GM18502 (cell line): ENCODE results near the gene UBR4.

Source experiments
- ATAC-seq: cut with Tn5 transposase; IDR thresholded peaks from one replicate; pipeline ENCODE4 v1.9.1; 2021; ENCODE audit warnings: mild to moderate bottlenecking; ENCODE audit not compliant: unreplicated experiment, poor library complexity

Gene UBR4

DNA sequence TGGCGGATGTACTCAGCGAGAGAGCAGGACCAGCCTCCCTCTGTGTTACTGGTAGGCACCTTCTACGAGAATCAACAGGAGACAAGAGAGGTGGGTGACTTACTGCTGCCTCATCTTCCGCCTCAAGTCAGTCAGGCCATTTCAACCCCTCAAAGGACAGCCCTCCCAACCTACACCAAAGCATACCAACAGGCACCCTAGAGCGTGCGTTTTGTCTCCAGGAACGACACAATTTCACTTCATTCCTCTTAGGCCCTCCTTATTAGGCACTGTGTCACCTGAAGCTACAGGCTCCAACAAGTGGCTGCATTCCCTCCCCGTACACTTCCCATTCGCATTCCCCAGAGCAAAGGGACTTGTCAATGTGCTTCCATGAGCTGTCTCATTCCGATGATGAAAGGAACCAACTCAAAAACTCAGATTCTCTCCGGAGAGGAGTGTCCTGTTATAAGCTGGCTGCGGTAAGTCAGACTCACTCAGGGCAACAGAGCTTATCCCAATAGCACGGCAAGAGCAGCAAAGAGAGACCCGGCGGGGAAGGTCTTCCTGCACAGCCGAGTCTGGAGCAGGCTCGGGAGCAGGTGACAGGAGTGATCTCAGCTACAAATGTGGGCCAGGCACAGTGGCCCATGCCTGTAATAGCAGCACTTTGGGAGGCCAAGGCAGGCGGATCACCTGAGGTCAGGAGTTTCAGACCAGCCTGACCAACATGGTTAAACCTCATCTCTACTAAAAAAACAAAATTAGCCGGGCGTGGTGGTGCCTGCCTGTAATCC lies 133.0 kb downstream of the UBR4 start:
- no peak for ATAC-seq

DNA sequence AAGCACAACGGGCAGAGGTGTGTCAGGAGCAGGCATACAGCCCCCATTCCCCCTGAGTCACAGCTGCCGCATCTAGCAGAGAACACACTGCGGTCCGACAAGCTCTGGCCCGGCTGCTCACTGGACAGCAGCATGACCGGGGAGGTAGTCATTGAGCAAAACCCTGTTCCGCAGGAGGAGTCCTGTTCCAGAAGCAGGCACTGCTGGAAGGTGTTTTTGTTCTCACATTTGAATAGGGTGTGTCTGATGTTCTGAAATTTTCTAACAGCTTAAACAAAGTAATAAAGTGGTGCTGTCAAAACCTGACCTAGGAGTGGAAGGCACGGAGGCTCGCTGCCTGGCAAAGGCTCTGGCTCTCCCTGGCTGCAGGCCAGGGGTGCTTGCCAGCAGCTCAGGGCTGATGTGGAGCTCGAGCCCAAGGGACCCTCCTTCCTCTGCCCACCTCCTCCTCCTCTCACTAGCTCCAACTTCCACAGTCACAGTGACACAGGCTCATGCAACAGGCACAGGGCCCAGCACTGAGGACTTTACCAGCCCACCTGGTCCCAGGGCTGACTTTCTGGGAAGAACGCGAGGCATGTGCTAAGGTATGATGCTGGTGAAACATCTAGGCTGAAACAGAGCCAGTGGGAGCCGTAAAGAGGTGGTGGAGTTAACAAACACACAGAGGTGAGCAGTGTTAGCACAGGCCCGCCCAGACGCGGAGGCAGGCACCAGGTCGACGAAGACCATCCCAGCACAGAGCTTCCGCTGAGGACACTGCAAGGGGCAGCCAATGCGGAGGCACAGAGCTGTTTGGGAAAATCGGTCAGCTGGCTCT lies 135.0 kb downstream of the UBR4 start:
- no peak for ATAC-seq

DNA sequence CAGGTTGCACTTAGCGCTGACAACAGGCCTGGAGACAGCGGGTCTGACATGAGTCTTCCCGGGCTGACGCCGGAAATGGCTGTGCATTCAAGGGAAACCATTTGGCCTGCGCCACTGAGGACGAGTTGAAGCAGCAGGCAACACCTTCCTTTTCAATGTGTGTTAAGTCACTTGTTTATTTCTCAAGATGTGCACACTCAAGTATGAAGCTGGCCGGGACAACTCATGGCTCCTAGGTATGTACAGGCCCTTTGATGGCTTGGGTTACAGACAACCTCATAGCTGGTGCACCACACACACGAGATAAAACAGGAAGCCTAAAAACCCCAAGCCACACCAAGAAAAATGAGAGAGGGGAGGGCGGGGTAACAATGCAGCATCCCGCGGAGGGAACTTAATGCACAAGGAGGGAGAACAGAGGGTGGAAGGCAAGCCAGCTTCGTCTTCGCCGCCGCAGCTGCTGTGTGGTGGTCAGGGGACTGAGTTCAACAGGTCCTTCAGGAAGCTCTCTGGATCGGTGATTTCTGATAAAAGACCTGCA lies 135.6 kb downstream of the UBR4 start:
- ATAC-seq, result no peak

DNA sequence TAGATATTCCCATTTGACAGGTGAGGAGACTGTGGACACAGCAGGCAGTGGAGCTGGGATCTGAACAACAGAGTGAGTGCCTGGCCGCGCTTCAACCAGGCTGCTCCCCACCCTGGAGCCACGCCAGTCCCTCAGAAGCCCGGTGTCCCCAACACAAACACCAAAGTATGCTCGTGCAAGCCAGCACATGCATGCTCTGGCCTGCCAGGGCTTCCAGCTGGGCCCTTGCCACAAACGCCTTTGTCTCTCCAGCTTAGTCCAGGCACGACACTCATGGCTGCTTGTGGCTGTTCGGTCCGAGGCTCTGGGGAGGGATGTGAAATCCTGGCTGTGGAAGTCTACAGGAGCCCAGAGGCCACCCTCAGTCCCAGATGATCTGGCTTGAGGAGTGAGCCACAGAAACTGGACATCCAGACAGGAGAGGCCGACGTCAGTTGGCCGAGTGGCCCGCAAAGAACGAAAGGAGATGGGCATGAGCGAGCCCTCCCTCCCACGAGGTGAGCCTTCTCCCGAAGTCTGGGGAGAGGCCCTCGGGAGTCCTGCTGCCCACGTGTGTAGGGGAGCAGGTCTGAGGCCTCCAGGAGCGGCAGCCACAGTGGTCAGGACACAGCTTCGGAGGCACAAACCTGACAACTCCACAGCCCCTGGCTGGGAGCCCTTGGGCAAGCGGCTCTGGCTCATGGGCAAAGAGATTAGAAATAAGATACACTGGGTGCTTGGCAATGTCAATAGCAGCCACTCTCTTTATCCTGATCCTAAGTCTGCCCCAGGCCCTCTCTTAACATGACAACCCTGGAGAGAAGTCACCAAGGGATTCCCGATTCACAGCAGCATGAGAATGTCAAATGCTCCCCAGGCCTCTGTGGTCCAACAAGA lies 136.5 kb downstream of the UBR4 start:
- no peak for ATAC-seq

DNA sequence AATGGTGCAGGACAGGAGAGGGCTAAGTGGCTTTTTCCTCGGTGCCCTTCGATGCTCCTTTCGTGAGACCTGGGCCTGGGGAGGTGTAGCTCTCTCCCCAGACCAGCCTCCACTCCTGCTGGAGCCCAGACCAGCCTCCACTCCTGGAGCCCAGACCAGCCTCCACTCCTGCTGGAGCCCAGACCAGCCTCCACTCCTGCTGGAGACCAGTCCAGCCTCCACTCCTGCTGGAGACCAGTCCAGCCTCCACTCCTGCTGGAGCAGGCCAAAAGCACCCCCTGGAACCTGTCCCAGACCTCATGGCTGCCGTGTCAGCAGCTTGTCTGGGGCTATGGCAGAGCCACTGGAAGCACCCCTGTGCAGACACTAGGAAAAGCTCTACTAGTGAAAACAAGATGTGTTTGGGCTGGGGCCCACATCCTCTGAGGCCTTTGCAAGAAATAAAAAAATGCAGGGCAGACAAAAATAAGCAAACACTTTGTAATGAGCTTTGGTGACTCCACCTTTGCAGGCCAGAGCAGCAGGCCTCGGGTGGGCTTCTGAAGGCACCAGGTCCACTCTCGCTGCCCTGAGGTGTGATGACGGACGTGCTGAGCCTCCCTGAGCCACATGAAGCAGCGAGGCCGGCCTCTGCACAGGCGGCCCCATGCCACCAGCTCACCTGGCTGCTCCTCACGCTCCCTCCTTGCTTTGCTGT lies 137.6 kb downstream of the UBR4 start:
- ATAC-seq, result no peak

DNA sequence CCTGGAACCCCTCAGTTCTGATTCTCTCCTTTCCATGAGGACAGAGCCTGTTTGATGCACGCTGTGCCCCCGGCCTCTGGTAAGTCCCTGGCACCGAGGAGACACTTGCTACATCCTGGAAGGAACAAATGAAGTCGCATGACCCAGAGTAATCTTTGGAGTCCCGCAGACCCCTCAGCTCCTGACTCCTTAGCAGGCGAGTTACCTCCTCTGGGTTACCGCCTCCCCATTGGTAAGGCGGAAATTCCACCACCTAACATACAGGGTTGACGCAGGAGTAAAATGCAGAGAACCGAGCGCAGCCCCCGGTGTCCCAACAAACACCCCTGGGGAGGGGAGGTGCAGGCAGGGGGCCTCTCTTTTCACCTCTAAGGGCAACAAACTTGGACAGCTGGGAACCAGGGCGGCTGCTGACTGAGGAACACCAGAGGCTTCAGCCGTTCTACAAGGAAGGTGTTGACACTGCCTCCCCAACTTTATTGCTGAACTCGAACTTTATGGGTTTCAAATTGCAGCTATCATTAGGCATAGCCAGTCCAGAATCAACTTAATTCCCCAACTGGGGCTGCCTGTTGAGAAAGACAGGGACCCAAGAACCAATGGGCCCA lies 138.3 kb downstream of the UBR4 start:
- no peak for ATAC-seq

DNA sequence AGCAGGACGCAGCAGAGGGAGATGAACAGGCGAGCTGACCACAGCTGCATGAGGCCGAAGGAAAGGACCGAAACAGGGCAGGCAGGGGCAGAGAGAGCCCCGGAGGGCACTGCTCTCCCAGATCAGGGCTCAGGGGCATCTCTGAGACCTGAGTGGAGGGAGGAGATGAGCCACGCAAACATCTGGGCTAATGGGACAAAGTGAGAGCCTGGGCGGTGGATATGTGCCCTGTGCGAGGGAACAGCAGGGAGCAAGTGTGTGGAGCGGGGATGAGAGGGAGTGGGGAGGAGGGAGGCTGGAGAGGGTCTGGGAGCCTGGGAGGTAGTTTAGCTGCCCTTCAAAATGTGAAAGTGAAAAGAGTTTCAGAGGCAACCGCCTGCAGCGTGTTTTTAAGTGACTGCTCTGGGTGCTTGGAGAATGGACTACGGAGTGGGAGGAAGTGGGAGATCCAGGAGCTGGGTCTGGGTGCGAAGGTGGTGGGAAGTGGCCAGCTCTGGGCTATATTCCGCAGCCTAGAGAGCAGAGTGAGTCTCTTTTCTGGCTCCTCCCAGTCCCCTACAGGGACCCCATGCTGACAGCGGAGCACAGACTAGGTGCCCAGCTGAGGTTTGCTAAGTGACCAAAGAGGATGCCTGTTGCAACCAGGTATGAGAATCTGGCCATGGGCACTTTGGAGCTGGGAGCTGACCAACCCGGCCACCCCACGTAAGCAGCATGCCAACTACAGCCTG lies 139.0 kb downstream of the UBR4 start:
- ATAC-seq, result no peak

DNA sequence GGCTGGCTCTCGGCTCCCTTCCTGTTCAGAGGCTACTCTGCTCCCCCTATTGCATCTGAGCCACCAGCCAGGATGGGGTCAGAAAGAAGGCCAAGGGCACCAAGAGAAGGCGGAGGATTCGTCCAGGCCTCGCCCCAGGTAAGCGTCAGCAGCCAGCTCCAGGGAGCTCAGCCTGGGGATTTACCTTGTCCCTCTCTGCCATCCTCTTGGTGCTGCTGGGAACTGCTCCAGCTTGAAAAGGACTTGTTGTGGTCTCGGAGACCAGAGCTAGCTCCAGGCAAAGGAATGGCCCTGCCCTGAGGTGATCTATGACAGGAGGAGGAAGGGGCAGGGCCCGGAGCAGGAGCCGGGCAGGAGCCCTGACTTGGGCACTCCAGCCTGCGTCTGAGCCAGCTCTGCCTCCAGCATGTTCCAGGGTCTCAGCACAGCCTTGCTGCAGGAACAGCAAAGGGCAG lies 139.8 kb downstream of the UBR4 start:
- no peak for ATAC-seq

DNA sequence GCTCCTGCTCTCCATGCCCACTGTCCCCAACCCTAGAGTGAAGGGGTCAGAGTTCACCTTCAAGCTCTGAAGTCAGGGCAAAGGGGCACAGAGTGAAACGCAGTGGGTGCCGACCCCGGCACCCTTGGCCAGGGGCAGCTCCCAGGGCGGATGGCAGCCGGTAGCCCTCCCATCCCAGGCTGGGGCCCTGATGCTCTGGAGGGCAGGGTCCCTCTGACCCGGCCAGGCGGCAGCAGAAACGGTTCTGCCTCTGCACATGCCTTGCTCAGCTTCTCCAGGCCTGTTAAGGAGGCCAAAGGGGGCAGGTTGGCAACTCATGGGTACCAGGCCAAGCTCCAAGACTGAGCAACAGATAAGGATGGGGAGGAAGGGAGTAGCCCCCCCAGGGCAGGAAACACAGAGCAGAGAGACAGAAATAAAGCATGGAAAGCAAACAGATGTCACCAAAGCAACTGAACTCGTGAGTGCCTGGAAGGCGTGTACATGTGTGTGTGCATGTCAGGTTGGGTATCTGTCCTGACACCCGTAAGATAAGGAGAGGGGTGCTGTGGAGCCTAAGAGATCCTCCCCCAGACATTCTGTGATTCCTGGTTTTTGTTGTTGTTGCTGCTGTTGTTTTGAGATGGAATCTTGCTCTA lies 141.3 kb downstream of the UBR4 start:
- ATAC-seq, result no peak

DNA sequence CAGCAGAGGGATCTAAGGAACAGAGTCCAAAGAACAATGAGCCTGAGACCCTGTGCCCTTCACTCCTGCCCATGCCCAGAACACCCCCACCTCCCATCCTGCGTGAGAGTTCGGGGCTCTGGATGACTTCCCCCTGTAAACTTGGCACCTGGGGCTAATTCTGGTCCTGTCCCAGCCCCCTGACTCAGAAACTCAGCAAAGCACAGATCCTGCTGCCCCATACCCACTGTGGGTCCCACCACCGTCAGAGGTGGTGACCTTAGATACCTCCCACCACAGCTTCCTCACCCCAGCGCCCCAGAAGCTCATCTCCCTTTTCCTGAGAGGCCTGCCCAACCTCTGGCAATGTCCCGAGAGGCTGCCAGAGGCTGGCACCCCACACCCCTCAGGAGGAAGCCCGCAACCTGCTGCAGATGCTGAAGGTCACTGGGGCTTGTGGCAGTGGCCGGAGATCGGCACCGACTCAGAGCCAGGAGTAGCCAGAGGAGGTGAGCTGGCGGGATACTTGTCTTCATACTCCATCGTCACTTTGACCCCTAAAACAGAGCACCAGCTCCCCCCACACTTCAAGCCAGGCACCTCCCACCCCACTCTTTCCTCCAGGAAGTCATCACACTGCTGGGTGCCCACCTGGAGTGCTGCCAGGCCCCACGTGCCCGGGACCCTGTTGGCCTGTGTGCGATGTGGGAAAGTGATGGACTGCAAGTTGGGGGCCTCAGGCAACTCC lies 142.0 kb downstream of the UBR4 start:
- ATAC-seq, result no peak

DNA sequence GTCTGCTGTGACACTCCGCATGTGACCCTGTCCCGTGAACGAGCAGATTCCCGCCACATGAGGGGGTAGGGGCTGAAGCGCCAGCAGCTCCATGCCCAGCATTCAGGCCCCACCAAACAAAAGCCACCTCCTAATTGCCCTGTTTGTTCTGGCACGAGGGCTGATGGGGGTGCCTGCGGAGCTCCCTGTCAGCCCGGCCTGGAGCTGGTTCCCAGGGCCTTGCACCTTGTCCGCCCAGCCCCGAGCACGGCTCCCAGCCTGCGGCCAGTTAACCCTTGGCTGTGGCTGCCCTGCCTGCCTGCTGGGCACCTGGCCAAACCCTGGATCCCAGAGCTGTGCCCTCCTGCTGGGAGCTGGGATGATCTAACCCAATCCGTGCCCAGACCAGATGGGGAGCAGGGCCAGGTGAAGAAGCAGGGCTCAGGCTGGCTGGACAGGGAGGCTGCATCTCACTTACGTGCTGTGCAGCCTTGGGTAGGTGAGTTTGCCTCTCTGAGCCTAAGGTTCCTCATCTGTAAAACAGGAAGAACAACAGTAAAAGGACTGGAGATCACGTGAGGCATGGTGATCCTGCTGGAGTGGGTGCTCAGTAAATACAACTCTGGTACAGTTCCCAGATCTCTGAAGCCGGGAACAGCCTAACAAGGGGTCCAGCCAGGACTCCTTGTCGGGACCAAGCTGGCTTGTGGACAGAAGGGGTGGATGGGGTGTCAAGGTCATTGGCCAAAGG lies 142.7 kb downstream of the UBR4 start:
- ATAC-seq, result no peak

DNA sequence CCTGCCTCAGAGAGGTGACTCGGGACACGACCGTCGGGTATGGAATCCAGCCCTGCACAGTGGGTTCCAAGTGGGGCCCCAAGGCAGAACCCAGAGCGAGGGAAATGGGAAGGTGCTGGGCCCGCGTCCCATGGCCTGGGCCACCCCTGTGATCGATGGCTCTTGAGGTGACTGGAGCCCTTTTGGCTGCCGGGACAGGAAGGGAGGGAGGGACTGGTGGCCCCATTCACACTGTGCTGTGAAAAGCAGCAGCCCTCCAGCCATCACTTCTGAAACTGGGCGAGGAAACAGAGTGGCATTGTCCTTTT lies 143.2 kb downstream of the UBR4 start:
- no peak for ATAC-seq

DNA sequence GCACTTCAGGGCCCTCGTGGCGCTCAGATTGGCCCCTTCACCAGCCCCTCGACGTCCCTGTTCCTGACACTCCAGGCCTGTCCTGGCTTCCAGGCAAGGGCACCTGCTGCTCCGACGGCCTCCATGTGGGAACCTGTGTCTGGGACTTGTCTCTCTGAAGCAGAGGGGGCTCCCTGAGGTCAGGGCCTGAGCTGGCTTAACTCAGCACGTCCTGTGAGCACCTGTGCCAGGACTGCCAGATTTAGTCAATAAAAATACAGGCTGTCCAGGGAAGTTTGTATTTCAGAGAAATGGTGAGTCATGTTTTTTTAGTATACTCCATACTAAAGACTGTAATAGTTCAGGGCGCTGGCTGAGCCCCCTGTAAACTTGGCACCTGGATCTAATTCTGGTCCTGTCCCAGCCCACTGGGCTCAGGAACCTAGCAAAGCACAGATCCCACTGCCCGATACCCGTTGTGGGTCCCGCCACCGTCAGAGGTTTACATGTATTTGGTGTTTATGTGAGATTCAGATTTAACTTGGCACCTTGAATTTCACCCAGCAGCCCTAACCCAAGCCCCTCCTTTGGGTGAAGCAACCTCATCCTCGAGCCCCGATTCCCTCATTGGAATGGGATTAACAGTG lies 143.7 kb downstream of the UBR4 start:
- ATAC-seq, result no peak

DNA sequence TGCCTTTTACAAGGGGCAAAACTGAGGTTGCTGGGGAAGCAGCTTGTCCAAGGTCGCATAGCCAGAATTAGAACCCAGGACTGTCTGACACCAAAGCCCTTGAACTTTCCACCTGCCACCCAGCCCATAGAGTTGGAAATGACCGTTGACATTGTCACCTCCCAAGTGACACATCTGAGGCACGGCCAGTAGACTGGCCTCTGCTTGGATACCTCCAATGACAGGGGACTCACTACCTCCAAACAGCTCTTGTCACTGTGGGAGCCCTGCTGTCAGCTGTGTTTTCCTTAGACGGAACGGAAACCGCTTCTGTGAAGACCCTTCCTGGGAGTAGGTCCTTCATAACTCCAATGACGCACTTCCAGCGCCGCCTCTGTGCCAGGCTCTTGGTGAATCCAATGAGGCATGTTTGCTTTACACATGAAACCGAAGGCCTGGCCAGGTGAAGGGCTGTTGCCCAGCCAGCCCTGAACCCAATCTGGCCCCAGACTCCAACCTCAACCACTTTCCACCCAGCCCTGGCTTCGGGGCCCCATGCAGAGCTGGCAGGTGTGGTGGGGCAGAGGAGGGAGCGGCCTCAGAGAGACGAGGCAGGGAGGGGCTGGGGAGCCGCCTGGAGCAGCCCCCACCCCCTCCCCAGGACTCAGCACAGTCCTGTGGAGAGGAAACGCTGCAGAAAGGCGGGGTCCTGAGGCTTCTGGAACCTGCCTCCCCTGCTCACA lies 144.4 kb downstream of the UBR4 start:
- ATAC-seq, result no peak

DNA sequence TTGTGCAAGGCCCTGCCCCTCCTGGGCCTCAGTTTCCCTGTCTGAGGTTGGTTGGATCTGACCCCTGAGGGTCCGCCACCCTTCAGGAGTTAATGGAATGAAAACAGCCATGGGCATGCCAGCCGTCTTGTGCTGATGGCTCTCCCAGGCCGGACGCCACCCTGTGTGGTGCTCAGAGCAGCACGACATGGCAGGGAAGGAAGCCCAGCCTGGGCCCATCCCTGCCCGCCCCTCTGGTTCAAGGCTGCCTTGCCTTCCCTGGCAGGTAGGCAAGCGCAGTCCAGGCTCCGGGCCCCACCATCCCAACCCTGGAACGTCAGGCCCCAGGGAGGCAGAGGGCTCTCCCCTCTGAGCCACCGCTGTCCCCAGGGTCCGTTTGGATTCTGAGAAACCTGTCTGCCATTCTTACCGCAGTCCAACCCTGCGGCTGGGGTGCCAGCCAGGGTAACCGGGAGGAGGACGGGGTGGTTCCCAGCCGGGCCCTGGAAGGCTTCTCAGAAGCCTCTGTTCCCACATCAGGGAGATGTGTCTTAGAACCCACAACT lies 145.1 kb downstream of the UBR4 start:
- ATAC-seq, result no peak

DNA sequence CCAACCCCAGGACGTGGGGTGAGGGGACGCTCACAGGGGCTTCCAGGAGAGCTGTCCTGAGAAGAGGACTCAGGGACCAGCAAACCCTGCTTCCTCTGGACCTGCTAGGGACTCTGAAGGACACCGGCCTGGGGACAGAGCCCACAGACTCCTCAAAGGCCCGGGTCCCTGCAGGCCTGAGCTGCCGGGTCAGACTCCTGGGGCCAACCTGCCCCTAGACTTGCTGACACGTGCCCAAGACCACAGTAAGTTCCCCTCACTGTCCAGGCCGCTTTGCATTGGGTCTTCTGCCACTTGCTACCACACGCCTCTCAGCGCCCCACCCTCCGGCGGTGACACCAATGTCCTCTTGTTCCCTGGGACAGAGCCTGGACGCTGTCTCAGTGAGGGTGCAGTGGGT lies 146.9 kb downstream of the UBR4 start:
- ATAC-seq, result no peak
